HuH-7 (cell line): Measurements from ENCODE around the gene PIK3C3.
"Not testable (repeated sequence)": the region's sequence is repeated elsewhere in the genome, so short reads cannot be mapped to it uniquely, and the experiment has no call there.

Experiments
- DNase-seq: peaks from one replicate; pipeline ENCODE4 v3.0.0; 2011; ENCODE audit warnings: low spot score

PIK3C3 gene

GRCh38 chr18:41965634-41966255 lies 10.7 kb downstream of the PIK3C3 start:
- DNase-seq, result no peak

GRCh38 chr18:41966943-41967342 lies 11.9 kb downstream of the PIK3C3 start:
- no peak for DNase-seq

- no peak for DNase-seq
These were observed 12.6 kb downstream of the PIK3C3 start for GRCh38 chr18:41967680-41968079.

- no peak for DNase-seq
These were observed 14.8 kb downstream of the PIK3C3 start for GRCh38 chr18:41969881-41970280.

GRCh38 chr18:41972067-41972925 lies 17.3 kb downstream of the PIK3C3 start:
- no peak for DNase-seq

- DNase-seq, result no peak
These were observed 18.9 kb downstream of the PIK3C3 start for GRCh38 chr18:41973983-41974382.

- DNase-seq, result no peak
These were observed 19.8 kb downstream of the PIK3C3 start for GRCh38 chr18:41974796-41975201.

GRCh38 chr18:41975284-41975683 lies 20.2 kb downstream of the PIK3C3 start:
- no peak for DNase-seq

GRCh38 chr18:41977233-41977632 lies 22.2 kb downstream of the PIK3C3 start:
- no peak for DNase-seq

GRCh38 chr18:41982942-41983660 lies 28.1 kb downstream of the PIK3C3 start:
- no peak for DNase-seq

- no peak for DNase-seq
These were observed 30.9 kb downstream of the PIK3C3 start for GRCh38 chr18:41985914-41986313.

- DNase-seq, result no peak
These were observed 34.5 kb downstream of the PIK3C3 start for GRCh38 chr18:41989508-41989907.

GRCh38 chr18:41992066-41992465 lies 37.0 kb downstream of the PIK3C3 start:
- DNase-seq, result no peak

GRCh38 chr18:41992703-41993102 lies 37.7 kb downstream of the PIK3C3 start:
- no peak for DNase-seq

- no peak for DNase-seq
These were observed 38.1 kb downstream of the PIK3C3 start for GRCh38 chr18:41993151-41993550.

- no peak for DNase-seq
These were observed 41.0 kb downstream of the PIK3C3 start for GRCh38 chr18:41996020-41996419.

GRCh38 chr18:41999751-42000150 lies 44.7 kb downstream of the PIK3C3 start:
- no peak for DNase-seq

GRCh38 chr18:42001801-42002200 lies 46.8 kb downstream of the PIK3C3 start:
- DNase-seq, result no peak

- DNase-seq, result no peak
These were observed 49.6 kb downstream of the PIK3C3 start for GRCh38 chr18:42004653-42005052.

GRCh38 chr18:42005782-42006181 lies 50.7 kb downstream of the PIK3C3 start:
- no peak for DNase-seq

- not testable (repeated sequence) for DNase-seq
These were observed 54.4 kb downstream of the PIK3C3 start for GRCh38 chr18:42009457-42009856.

GRCh38 chr18:42011053-42011452 lies 56.0 kb downstream of the PIK3C3 start:
- no peak for DNase-seq

GRCh38 chr18:42018831-42019230 lies 63.8 kb downstream of the PIK3C3 start:
- DNase-seq, result no peak
